ENCODE measurements around the gene GATA5. TPM values are rescaled to one million over a fixed set of nuclear protein-coding genes. Genes with fewer than 3 reads are reported as not detected.

Gene GATA5
- total RNA-seq, 1 experiment from 2014 or later = 1.4 TPM

GRCh38 chr20:62429455-62430310, 46.1 kb downstream of the GATA5 start (continued):
- TF ChIP-seq FOXP4 (CRISPR knock-in tag; IDR thresholded peaks at IDR 0.05) = no peak
- no peak for TF ChIP-seq USF2 (CRISPR knock-in tag; IDR thresholded peaks at IDR 0.05)
- no peak for TF ChIP-seq USF1 (CRISPR knock-in tag; IDR thresholded peaks at IDR 0.05)

- Mint-ChIP-seq H3K27ac (peak overlapping the region; percentile 92), H3K4me1 (peaks cover 41% of the 10 kb centered on the region), H3K27me3 (ENCODE audit: low read depth) (no peaks in the 10 kb centered on the region; the same call in 1 of the 2 replicates), H3K9me3 (no peaks in the 10 kb centered on the region), H3K36me3 (no peaks in the 10 kb centered on the region), H3K4me3 (peak overlapping the region; percentile 3; the same call in 1 of the 2 replicates)
- DNase-seq (ENCODE audit: low spot score) = no peak
- ChIA-PET CTCF (interaction anchor here (0.7 to 3.5 kb wide), 10 partner anchors 9 to 365 kb away, joined by 3 to 27 read pairs (median 5); no protein-coding TSS in a partner anchor), POLR2A (no interaction called here)
- ATAC-seq = no peak
- no peak for TF ChIP-seq ZNF121 (CRISPR knock-in tag; IDR thresholded peaks at IDR 0.05)
- TF ChIP-seq MAX (CRISPR knock-in tag; IDR thresholded peaks at IDR 0.05) = no peak
- peak; percentile 63; the same call in 1 of the 2 replicates for TF ChIP-seq ZNF263 (CRISPR knock-in tag; IDR thresholded peaks at IDR 0.05; ENCODE audit: low read depth)
These were observed 47.1 kb downstream of the GATA5 start for GRCh38 chr20:62428396-62429295.

GRCh38 chr20:62428002-62428372, 47.8 kb downstream of the GATA5 start:
- H3K27me3 Mint-ChIP-seq (ENCODE audit: low read depth) = no peaks in the 10 kb centered on the region; the same call in 1 of the 2 replicates
- 0 out of 2 replicates have a peak, but pooled peaks have one; percentile 61 for TF ChIP-seq RELA (CRISPR knock-in tag; IDR thresholded peaks at IDR 0.05; ENCODE audit: borderline replicate concordance)
- no peak for TF ChIP-seq EMX1 (CRISPR knock-in tag; IDR thresholded peaks at IDR 0.05)
- TF ChIP-seq ATF6 (CRISPR knock-in tag; IDR thresholded peaks at IDR 0.05) = no peak
- DNase-seq (ENCODE audit: low spot score) = no peak
- ChIA-PET POLR2A (interaction anchor here (0.6 kb wide), 1 partner anchor 88 kb away, joined by 3 read pairs; no protein-coding TSS in a partner anchor), CTCF (interaction anchor here (0.9 to 3.5 kb wide), 12 partner anchors 11 to 366 kb away, joined by 3 to 27 read pairs (median 5); no protein-coding TSS in a partner anchor)
- H3K27ac Mint-ChIP-seq = no peak overlapping the region
- no peaks in the 10 kb centered on the region for H3K9me3 Mint-ChIP-seq
- ATAC-seq = no peak
- H3K4me3 Mint-ChIP-seq = no peak overlapping the region
- peaks cover 41% of the 10 kb centered on the region for H3K4me1 Mint-ChIP-seq
- no peaks in the 10 kb centered on the region for H3K36me3 Mint-ChIP-seq

Measured in WTC11 (cell line).